ENCODE measurements around the gene GJD4. TPM values are rescaled to one million over a fixed set of nuclear protein-coding genes. Genes with fewer than 3 reads are reported as not detected.

Gene GJD4
- total and polyA plus RNA-seq, 2 of the 4 experiments (the other 2 are of a cell fraction), result not detected

DNA sequence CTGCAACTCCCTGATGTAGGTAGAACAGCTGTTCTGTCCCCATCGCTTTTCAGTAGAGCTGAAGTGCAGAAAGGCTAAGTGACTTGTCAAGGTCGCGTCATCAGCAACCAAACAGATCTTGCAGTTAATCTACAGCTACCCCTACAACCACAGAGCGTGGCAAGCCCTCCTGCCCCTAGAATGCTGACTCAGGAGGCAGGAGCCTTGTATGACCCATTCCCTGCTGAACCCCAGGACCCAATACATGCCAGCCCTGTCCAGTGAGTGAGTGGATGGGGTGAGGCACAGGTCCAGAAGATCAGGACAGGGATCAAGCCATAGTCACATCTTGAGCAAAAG is 26.6 kb upstream of the GJD4 start:
- no peaks in the 10 kb centered on the region for H3K9me3 ChIP-seq (ENCODE audit: control insufficient read depth, insufficient read depth, low read length)
- H3K9ac ChIP-seq (ENCODE audit: low read depth, low read length), result no peak overlapping the region
- intact Hi-C loops (cut with micrococcal nuclease) (no loop called here), in situ Hi-C loops (cut with MboI; ENCODE audit: low sequenced_read_pairs) (no loop called here), dilution Hi-C loops (cut with HindIII; ENCODE audit: low sequenced_read_pairs, unreplicated experiment) (no loop called here)
- ATAC-seq (ENCODE audit: low read depth) (no peak), DNase-seq (no peak)
- H3K36me3 ChIP-seq (ENCODE audit: control insufficient read depth, insufficient read depth, low read length), result peaks cover 2% of the 10 kb centered on the region; the same call in 1 of the 2 replicates
- no peak overlapping the region for H2AFZ ChIP-seq (replicated peaks; ENCODE audit: low read length, poor library complexity)
- no peak overlapping the region for H3K14ac ChIP-seq (replicated peaks; ENCODE audit: low read depth, low read length)
- no peak overlapping the region for H2BK20ac ChIP-seq (ENCODE audit: low read depth, low read length)
- no peak overlapping the region for H3K27ac ChIP-seq (ENCODE audit: insufficient read depth, low read length)
- no peak overlapping the region for H3K4me2 ChIP-seq (ENCODE audit: low read depth, low read length)
- no peak overlapping the region for H2AK9ac ChIP-seq (replicated peaks; ENCODE audit: low read depth, low read length, poor library complexity)
- peaks cover 10% of the 10 kb centered on the region; the same call in 1 of the 2 replicates for H4K20me1 ChIP-seq (ENCODE audit: insufficient read depth, low read length)
- H2AK5ac ChIP-seq (ENCODE audit: low read depth, low read length), result no peak overlapping the region
- no peak overlapping the region for H4K91ac ChIP-seq (ENCODE audit: insufficient read depth, low read depth, low read length)
- H4K8ac ChIP-seq (ENCODE audit: low read depth in 2 of 2, low read length in 2 of 2), result no peak overlapping the region
- no peak overlapping the region for H3K18ac ChIP-seq (ENCODE audit: low read depth, low read length)
- peaks cover 9% of the 10 kb centered on the region for H3K4me1 ChIP-seq (ENCODE audit: control insufficient read depth, insufficient read depth, low read length)
- CTCF ChIA-PET, result no interaction called here
- peaks cover 12% of the 10 kb centered on the region for H3K9me1 ChIP-seq (ENCODE audit: insufficient read depth, low read length)
- H3K56ac ChIP-seq (ENCODE audit: extremely low read depth, insufficient read depth, low read length), result no peak overlapping the region
- TF ChIP-seq RCOR1 (IDR thresholded peaks at IDR 0.05; ENCODE audit: insufficient replicate concordance, low read length), result no peak
- TF ChIP-seq MAFK (IDR thresholded peaks at IDR 0.05; ENCODE audit: low read depth, low read length), result peak; percentile 70
- no peak for TF ChIP-seq RFX5 (IDR thresholded peaks at IDR 0.05; ENCODE audit: low read depth, low read length)
- POLR2A ChIA-PET (ENCODE audit: unreplicated experiment), result no interaction called here
- H2BK120ac ChIP-seq (ENCODE audit: low read depth, low read length), result no peak overlapping the region
- H2BK5ac ChIP-seq (ENCODE audit: low read depth, low read length, poor library complexity, severe bottlenecking), result no peak overlapping the region
- no peak overlapping the region for H3K23ac ChIP-seq (ENCODE audit: low read depth, low read length)
- no peak overlapping the region for H2BK15ac ChIP-seq (ENCODE audit: low read depth, low read length)
- H3K4ac ChIP-seq (ENCODE audit: low read depth, low read length), result no peak overlapping the region
- peaks cover 9% of the 10 kb centered on the region for H3K27me3 ChIP-seq (ENCODE audit: control insufficient read depth, insufficient read depth, low read length)
- H3K79me1 ChIP-seq (ENCODE audit: low read depth in 1 of 2, low read length in 2 of 2), result no peaks in the 10 kb centered on the region
- WGBS, 2 experiments (ENCODE audit: extremely low coverage in 2 of 2, insufficient read length in 1 of 2), result no CpG with 5 or more reads among the region's 4 CpGs
- BruUV-seq (replicated peaks), result no TSS peak
- H3K4me3 ChIP-seq (ENCODE audit: insufficient read depth, low read depth, low read length), result no peak overlapping the region
- no peak overlapping the region for H4K5ac ChIP-seq (ENCODE audit: low read depth, low read length)
